ENCODE measurements around the gene MACROD1. TPM values are rescaled to one million over a fixed set of nuclear protein-coding genes. Genes with fewer than 3 reads are reported as not detected.

The MACROD1 gene
- total RNA-seq, 1 donor from 2014 or later = 91.9 TPM

- H3K27me3 ChIP-seq (ENCODE audit: control insufficient read depth in 3 of 3, insufficient read depth in 3 of 3, low read length in 3 of 3) = peaks cover 0 to 5% (median 0%) of the 10 kb centered on the region in 3 donors
Observed at GRCh38 chr11:64034411-64034811, 131.5 kb downstream of the MACROD1 start.

GRCh38 chr11:64032050-64032449, 133.9 kb downstream of the MACROD1 start:
- Histone ChIP-seq H3K27ac (ENCODE audit: low read depth, low read length) (no peak overlapping the region), H3K27me3 (ENCODE audit: control insufficient read depth in 3 of 3, insufficient read depth in 3 of 3, low read length in 3 of 3) (peaks cover 0 to 5% (median 0%) of the 10 kb centered on the region in 3 donors), H3K9me3 (ENCODE audit: control insufficient read depth in 3 of 3, low read length in 3 of 3) (no peaks in the 10 kb centered on the region), H3K4me3 (ENCODE audit: low read length in 3 of 3) (no peak overlapping the region), H3K4me1 (ENCODE audit: control insufficient read depth in 3 of 3, insufficient read depth in 3 of 3, low read length in 3 of 3) (peaks cover 4 to 40% (median 33%) of the 10 kb centered on the region in 3 donors), H3K9ac (ENCODE audit: low read depth in 1 of 3, low read length in 3 of 3) (peak overlapping the region in 1 of 3 donors; percentile 25), H3K36me3 (ENCODE audit: control insufficient read depth in 3 of 3, insufficient read depth in 3 of 3, low read length in 3 of 3) (no peaks in the 10 kb centered on the region)

More at GRCh38 chr11:64034411-64034811, 131.5 kb downstream of the MACROD1 start:
- Histone ChIP-seq H3K36me3 (ENCODE audit: control insufficient read depth in 3 of 3, insufficient read depth in 3 of 3, low read length in 3 of 3) (no peaks in the 10 kb centered on the region), H3K27ac (ENCODE audit: low read depth, low read length) (no peak overlapping the region), H3K9ac (ENCODE audit: low read depth in 1 of 3, low read length in 3 of 3) (peak overlapping the region in 1 of 3 donors; percentile 16), H3K4me3 (ENCODE audit: low read length in 3 of 3) (no peak overlapping the region), H3K4me1 (ENCODE audit: control insufficient read depth in 3 of 3, insufficient read depth in 3 of 3, low read length in 3 of 3) (peaks cover 4 to 52% (median 38%) of the 10 kb centered on the region in 3 donors), H3K9me3 (ENCODE audit: control insufficient read depth in 3 of 3, low read length in 3 of 3) (no peaks in the 10 kb centered on the region)

GRCh38 chr11:64031001-64031400, 134.9 kb downstream of the MACROD1 start:
- H3K4me1 ChIP-seq (ENCODE audit: control insufficient read depth in 3 of 3, insufficient read depth in 3 of 3, low read length in 3 of 3) = peaks cover 4 to 35% (median 27%) of the 10 kb centered on the region in 3 donors
- no peak overlapping the region for H3K27ac ChIP-seq (ENCODE audit: low read depth, low read length)
- H3K36me3 ChIP-seq (ENCODE audit: control insufficient read depth in 3 of 3, insufficient read depth in 3 of 3, low read length in 3 of 3) = no peaks in the 10 kb centered on the region
- no peak overlapping the region for H3K4me3 ChIP-seq (ENCODE audit: low read length in 3 of 3)
- H3K9ac ChIP-seq (ENCODE audit: low read depth in 1 of 3, low read length in 3 of 3) = no peak overlapping the region
- no peaks in the 10 kb centered on the region for H3K9me3 ChIP-seq (ENCODE audit: control insufficient read depth in 3 of 3, low read length in 3 of 3)
- peaks cover 0 to 5% (median 0%) of the 10 kb centered on the region in 3 donors for H3K27me3 ChIP-seq (ENCODE audit: control insufficient read depth in 3 of 3, insufficient read depth in 3 of 3, low read length in 3 of 3)

DNA sequence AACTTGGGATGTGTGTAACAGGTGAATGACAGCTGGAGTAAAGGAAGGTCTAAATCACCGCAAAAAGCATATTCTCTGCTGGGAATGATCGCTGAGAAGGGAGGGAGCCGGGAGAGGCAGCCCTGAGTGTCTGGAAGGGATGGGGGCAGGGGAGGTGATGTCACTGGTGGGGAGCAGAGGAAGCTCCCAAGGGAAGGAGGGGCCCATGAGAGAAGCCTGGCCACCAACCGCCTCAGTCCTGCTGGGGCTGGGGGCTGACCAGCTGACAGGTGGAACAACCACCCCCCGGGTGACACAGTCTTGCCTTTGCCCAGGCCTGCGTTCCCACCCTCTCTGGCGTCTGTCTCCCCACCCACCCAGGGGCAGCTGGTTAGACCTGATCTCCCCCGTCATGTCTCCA, 136.1 kb downstream of the MACROD1 start:
- Histone ChIP-seq H3K27ac (ENCODE audit: low read depth, low read length) (no peak overlapping the region), H3K4me3 (ENCODE audit: low read length in 3 of 3) (no peak overlapping the region), H3K27me3 (ENCODE audit: control insufficient read depth in 3 of 3, insufficient read depth in 3 of 3, low read length in 3 of 3) (peaks cover 0 to under 1% (median 0%) of the 10 kb centered on the region in 3 donors), H3K9me3 (ENCODE audit: control insufficient read depth in 3 of 3, low read length in 3 of 3) (no peaks in the 10 kb centered on the region), H3K36me3 (ENCODE audit: control insufficient read depth in 3 of 3, insufficient read depth in 3 of 3, low read length in 3 of 3) (no peaks in the 10 kb centered on the region), H3K9ac (ENCODE audit: low read depth in 1 of 3, low read length in 3 of 3) (peak overlapping the region in 1 of 3 donors; percentile 8), H3K4me1 (ENCODE audit: control insufficient read depth in 3 of 3, insufficient read depth in 3 of 3, low read length in 3 of 3) (peaks cover 0 to 33% (median 26%) of the 10 kb centered on the region in 3 donors)

DNA sequence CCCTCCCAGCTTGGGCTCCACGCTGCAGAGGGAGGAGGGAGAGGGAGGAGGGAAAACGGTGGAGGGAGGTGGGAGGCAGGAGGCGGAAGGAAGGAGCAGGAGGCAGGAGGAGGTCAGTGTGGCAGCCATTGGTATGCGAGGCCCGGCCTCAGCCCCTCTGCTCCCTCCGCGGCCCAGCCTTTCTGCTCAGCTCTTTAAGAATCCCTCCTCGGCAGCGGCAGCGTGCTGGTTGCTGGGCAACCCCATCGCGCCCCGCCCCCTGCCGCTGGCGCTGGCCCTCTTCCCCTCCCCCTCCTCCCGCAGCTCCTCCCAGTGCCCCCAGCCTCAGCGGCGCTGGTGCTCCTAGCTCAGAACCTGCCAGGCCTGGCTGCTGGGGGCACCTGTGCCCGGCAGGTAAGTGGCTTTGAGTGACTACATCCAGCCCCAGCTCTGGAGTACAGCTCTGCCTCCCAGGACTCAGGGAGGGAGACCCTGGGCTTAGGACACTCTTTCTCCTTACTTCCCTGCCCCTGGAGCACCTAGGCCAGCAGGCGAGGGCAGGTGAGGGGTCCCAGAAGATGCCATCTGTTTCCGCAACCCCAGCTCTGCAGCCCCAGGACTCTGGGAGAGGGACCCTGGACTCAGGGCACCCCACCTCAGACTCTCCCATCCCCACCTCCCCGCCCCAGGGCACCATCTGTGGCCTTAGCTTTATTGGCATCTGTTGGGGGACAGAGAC, 137.4 kb downstream of the MACROD1 start:
- H3K27ac ChIP-seq (ENCODE audit: low read depth, low read length) = no peak overlapping the region
- H3K27me3 ChIP-seq (ENCODE audit: control insufficient read depth in 3 of 3, insufficient read depth in 3 of 3, low read length in 3 of 3) = no peaks in the 10 kb centered on the region
- H3K36me3 ChIP-seq (ENCODE audit: control insufficient read depth in 3 of 3, insufficient read depth in 3 of 3, low read length in 3 of 3) = no peaks in the 10 kb centered on the region
- no peak overlapping the region for H3K9ac ChIP-seq (ENCODE audit: low read depth in 1 of 3, low read length in 3 of 3)
- H3K9me3 ChIP-seq (ENCODE audit: control insufficient read depth in 3 of 3, low read length in 3 of 3) = no peaks in the 10 kb centered on the region
- peaks cover 0 to 34% (median 27%) of the 10 kb centered on the region in 3 donors for H3K4me1 ChIP-seq (ENCODE audit: control insufficient read depth in 3 of 3, insufficient read depth in 3 of 3, low read length in 3 of 3)
- H3K4me3 ChIP-seq (ENCODE audit: low read length in 3 of 3) = no peak overlapping the region

- no peak overlapping the region for H3K4me3 ChIP-seq (ENCODE audit: low read length in 3 of 3)
- no peaks in the 10 kb centered on the region for H3K27me3 ChIP-seq (ENCODE audit: control insufficient read depth in 3 of 3, insufficient read depth in 3 of 3, low read length in 3 of 3)
- H3K27ac ChIP-seq (ENCODE audit: low read depth, low read length) = no peak overlapping the region
- no peaks in the 10 kb centered on the region for H3K36me3 ChIP-seq (ENCODE audit: control insufficient read depth in 3 of 3, insufficient read depth in 3 of 3, low read length in 3 of 3)
- H3K4me1 ChIP-seq (ENCODE audit: control insufficient read depth in 3 of 3, insufficient read depth in 3 of 3, low read length in 3 of 3) = peaks cover 0 to 35% (median 28%) of the 10 kb centered on the region in 3 donors
- no peak overlapping the region for H3K9ac ChIP-seq (ENCODE audit: low read depth in 1 of 3, low read length in 3 of 3)
- no peaks in the 10 kb centered on the region for H3K9me3 ChIP-seq (ENCODE audit: control insufficient read depth in 3 of 3, low read length in 3 of 3)
Observed at GRCh38 chr11:64027651-64028397, 138.1 kb downstream of the MACROD1 start.

DNA sequence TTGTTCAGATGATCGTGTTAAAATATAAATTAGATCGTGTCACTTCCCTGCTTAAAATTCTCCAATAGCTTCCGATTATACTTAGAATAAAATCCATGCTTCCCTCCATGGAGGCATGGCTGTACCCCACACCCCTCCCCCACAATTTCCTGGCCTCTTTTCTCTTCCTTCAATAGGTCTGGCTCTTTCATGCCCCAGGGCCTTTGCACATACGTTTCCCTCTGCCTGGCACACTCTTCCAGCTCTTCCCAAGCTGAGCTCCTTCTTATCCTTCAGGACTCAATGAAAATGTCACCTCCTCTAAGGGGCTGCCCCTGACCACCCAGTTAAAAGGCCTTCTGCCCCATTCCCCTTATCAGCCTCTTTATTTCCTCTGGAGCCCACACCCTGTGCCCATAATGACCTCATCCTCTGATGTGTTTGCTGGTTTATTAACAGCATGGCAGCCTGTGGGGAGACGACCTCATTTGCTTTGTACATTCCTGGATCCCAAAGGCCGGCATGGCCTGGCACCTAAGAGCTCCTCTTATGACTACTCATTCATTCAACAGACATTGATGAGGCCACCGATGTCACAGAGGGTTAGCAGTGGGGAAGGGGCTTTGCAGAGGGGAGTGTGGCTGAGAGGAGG, 139.2 kb downstream of the MACROD1 start:
- Histone ChIP-seq H3K27ac (ENCODE audit: low read depth, low read length) (no peak overlapping the region), H3K9me3 (ENCODE audit: control insufficient read depth in 3 of 3, low read length in 3 of 3) (no peaks in the 10 kb centered on the region), H3K9ac (ENCODE audit: low read depth in 1 of 3, low read length in 3 of 3) (no peak overlapping the region), H3K4me1 (ENCODE audit: control insufficient read depth in 3 of 3, insufficient read depth in 3 of 3, low read length in 3 of 3) (peaks cover 0 to 33% (median 25%) of the 10 kb centered on the region in 3 donors), H3K36me3 (ENCODE audit: control insufficient read depth in 3 of 3, insufficient read depth in 3 of 3, low read length in 3 of 3) (no peaks in the 10 kb centered on the region), H3K4me3 (ENCODE audit: low read length in 3 of 3) (no peak overlapping the region), H3K27me3 (ENCODE audit: control insufficient read depth in 3 of 3, insufficient read depth in 3 of 3, low read length in 3 of 3) (no peaks in the 10 kb centered on the region)

DNA sequence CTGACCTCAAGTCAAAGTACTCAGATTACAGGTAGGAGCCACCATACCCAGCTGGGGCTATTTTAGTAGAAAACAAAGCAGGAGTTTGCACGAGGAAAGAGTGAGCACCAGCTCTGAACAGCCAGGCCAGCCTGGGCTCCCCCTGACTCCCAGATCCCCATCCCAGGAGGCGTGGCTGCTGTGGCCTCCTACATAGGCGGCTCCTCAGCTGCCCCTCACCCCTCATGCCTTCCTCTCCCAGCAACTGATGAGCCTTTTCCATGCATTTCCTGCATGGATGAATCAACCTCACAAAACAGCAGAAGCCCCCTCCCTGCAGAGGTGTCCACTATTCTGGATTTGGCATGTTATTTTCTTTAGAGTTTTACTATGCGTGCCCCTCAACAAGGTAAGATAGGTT, 140.7 kb downstream of the MACROD1 start:
- Histone ChIP-seq H3K36me3 (ENCODE audit: control insufficient read depth in 3 of 3, insufficient read depth in 3 of 3, low read length in 3 of 3) (no peaks in the 10 kb centered on the region), H3K27ac (ENCODE audit: low read depth, low read length) (no peak overlapping the region), H3K4me3 (ENCODE audit: low read length in 3 of 3) (no peak overlapping the region), H3K9ac (ENCODE audit: low read depth in 1 of 3, low read length in 3 of 3) (no peak overlapping the region), H3K9me3 (ENCODE audit: control insufficient read depth in 3 of 3, low read length in 3 of 3) (no peaks in the 10 kb centered on the region), H3K27me3 (ENCODE audit: control insufficient read depth in 3 of 3, insufficient read depth in 3 of 3, low read length in 3 of 3) (no peaks in the 10 kb centered on the region), H3K4me1 (ENCODE audit: control insufficient read depth in 3 of 3, insufficient read depth in 3 of 3, low read length in 3 of 3) (peaks cover 0 to 35% (median 26%) of the 10 kb centered on the region in 3 donors)

GRCh38 chr11:64023712-64024710, 141.9 kb downstream of the MACROD1 start:
- Histone ChIP-seq H3K4me1 (ENCODE audit: control insufficient read depth in 3 of 3, insufficient read depth in 3 of 3, low read length in 3 of 3) (peaks cover 0 to 44% (median 37%) of the 10 kb centered on the region in 3 donors), H3K9me3 (ENCODE audit: control insufficient read depth in 3 of 3, low read length in 3 of 3) (no peaks in the 10 kb centered on the region), H3K27ac (ENCODE audit: low read depth, low read length) (peak overlapping the region; percentile 58), H3K9ac (ENCODE audit: low read depth in 1 of 3, low read length in 3 of 3) (peak overlapping the region in 1 of 3 donors; percentile 16), H3K4me3 (ENCODE audit: low read length in 3 of 3) (no peak overlapping the region), H3K36me3 (ENCODE audit: control insufficient read depth in 3 of 3, insufficient read depth in 3 of 3, low read length in 3 of 3) (no peaks in the 10 kb centered on the region), H3K27me3 (ENCODE audit: control insufficient read depth in 3 of 3, insufficient read depth in 3 of 3, low read length in 3 of 3) (no peaks in the 10 kb centered on the region)
